GM19043 (cell line): ENCODE data around the gene ASPRV1.

ENCODE experiments used
- ATAC-seq: cut with Tn5 transposase; IDR thresholded peaks from one replicate; pipeline ENCODE4 v1.9.1; 2021; ENCODE audit warnings: low read depth; ENCODE audit not compliant: unreplicated experiment

The ASPRV1 gene

DNA sequence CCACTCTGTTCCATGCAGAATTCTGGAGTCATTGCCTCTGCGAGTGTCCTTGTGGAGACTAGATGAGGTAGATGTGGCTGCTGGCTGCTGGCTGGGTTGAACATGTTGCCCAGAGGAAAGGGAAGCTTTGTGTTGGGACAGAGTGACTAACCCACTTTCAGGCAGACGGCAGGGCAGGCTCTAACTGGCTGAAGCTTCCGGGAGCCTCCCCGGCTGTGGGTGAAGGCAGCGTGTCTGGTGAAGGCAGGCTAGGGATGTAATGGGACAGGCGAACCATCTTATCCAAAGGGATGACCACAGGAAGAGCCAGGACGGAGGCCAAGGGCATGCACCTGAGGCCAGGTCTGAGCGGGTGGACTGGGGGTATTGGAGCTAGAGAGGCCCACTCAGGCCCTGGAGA is 16.0 kb downstream of the ASPRV1 start:
- no peak for ATAC-seq

GRCh38 chr2:69944756-69945155 is 16.7 kb downstream of the ASPRV1 start:
- ATAC-seq: no peak

DNA sequence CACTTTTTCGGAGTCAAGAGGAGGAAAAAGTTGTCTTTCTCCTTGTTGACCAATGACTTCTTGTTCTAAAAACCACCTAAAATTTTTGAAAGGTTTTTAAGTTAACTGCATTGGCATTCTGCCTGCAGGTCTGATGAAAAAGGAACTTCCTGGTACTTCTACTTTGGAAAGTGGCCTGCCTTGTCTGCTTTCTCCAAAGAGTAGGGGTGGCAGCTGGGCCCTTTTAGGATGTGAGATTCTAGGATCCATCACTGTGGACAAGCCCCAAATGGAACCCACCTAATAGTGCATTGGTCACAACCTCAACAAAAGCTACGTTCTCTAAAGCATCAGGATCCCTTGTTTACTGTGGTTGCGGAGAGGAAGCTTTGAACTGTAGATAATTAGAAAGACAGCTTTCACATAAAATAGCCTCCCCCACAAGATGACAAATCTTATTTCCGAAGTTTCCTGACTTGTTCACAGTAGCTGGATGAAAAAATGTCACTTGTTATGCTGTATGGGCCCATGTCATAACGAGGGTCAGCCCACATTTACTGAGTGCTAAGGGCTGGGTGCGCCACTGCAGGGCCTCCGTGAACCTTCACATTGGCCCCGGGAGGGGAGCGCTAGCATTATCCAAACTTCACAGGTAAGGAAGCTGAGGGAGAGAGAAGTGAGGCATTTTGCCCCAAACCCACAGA is 17.4 kb downstream of the ASPRV1 start:
- no peak for ATAC-seq

GRCh38 chr2:69943000-69943842 is 18.2 kb downstream of the ASPRV1 start:
- no peak for ATAC-seq

- no peak for ATAC-seq
Measured at GRCh38 chr2:69940691-69941090, 20.7 kb downstream of the ASPRV1 start.

DNA sequence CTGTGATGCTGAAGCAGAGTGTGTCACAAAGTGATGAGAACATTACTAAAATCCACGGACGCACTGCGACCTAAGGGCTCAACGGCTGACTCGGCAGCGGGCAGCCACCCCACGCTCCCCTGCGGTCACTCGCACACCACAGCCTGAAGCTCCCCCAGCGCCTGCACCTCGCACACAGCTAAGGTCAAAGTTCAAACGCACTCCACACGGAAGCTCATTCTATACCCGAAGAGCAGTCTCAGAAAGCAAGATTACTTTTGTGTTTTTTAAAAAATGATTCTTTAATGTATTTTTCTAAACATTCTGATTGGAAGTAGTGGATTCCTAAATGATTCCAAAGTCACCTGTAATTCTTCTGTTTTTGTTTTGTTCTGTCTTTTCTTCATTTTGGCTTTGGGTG is 21.7 kb downstream of the ASPRV1 start:
- ATAC-seq: no peak

- no peak for ATAC-seq
Measured at GRCh38 chr2:69937968-69938367, 23.5 kb downstream of the ASPRV1 start.

DNA sequence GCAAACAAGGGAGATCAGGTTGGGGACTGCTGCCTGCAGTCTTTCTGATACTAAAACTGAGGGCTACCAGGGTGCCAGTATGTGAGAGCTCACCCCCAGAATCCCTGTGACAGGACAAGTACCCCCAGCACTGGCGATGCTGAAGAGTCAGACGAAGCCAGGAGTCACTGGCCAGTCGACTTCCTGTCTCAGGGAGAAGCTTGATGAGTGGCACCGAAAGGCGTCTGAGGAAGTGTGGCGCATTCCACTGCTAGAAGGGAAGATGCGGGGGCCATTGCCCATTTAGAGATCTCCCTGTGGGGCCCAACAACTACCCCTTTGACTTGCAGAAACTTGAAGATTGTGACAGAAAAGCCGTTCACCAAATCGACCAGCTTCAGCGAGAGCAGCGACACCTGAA is 24.5 kb downstream of the ASPRV1 start:
- ATAC-seq: no peak

- no peak for ATAC-seq
Measured at GRCh38 chr2:69935011-69935410, 26.4 kb downstream of the ASPRV1 start.

DNA sequence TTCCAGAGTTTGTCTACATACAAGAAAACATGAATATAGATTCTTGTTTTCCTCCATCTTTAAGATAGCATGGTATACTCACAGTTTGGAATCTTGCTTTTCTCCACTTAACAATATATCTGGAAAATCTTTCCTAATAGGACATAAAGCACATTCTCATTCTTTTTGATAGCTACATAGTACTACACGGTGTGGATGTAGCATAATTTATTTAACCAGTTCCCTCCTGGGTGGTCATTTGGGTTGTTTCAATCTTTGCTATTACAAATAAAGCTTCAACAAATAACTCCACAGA is 26.9 kb downstream of the ASPRV1 start:
- no peak for ATAC-seq

- ATAC-seq: no peak
Measured at GRCh38 chr2:69933839-69934613, 27.4 kb downstream of the ASPRV1 start.

DNA sequence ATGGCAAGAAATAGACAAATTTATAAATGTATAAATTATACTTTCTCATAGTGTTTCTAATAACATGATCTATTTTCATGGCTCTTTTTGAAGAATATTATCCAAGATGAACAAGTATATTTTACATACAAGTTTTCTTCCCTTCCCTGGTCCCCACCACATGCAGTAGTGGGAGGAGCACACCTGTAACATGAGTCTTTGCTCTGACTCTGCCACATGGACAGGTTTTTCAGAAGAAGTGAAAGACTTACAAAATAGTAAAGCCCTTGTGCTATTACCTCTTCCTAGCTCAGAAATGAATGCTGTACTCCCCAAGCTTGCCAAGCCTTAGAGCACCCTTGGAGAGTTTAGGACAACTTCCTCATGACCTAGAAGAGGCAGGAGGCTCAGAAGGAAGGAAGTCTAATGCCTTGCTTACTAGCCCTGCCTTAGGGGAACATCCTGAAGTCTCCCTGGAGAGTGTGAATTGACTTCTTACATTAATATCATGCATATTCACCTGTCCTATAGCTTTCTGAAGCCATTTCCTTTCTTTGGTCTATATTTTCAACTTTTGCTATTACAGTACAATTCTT is 28.1 kb downstream of the ASPRV1 start:
- no peak for ATAC-seq

DNA sequence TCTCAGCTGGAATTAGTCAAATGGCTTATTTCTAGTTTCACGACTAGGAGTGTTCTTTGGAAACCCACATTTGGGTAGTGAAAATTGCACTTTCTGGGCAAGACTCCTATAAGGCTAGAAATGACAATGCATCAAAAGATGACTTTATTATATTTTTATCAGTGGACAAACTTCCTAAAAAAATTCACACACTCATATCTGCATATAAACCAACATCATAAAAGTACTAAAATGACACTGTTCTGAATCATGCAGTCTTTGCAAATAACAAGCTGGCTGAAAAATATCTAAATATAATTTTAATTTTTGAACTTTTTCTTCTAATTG is 28.9 kb downstream of the ASPRV1 start:
- no peak for ATAC-seq

DNA sequence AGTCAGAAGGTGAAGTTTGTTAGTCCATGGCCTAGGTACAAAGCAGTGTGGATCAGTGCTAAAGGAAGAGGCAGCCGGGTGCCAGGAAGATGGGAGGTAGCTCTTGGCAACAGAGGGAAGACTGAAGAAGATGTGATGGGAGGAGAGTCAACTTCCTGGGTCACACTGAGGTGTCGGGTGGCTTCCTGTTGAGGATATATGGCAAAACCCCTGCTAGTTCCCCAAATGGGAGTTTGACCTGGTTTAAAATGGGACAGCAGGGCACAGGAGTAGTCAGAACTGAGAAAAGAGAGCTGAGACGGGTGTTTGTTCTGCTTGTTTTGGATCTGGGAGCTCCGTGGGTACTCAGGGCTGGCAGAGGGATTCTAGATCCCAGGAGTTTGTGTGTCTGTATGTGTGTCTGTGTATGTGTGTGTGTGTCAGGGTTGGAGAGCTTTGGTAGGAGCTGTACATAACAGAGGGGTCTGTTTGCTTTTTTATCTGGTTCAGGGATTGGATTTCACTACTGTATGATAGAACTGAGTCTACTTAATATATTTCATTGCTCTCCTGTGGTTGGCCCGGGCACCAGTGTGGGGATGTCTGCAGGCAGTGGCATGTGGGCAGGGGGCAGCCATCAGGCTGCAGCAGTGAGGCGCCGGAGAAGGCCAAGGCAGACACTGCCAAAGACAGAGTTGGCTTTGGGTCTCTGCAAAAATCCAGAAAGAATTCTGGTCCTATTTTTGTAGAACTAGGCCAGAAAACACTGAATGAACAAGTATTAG is 29.4 kb downstream of the ASPRV1 start:
- ATAC-seq: no peak

DNA sequence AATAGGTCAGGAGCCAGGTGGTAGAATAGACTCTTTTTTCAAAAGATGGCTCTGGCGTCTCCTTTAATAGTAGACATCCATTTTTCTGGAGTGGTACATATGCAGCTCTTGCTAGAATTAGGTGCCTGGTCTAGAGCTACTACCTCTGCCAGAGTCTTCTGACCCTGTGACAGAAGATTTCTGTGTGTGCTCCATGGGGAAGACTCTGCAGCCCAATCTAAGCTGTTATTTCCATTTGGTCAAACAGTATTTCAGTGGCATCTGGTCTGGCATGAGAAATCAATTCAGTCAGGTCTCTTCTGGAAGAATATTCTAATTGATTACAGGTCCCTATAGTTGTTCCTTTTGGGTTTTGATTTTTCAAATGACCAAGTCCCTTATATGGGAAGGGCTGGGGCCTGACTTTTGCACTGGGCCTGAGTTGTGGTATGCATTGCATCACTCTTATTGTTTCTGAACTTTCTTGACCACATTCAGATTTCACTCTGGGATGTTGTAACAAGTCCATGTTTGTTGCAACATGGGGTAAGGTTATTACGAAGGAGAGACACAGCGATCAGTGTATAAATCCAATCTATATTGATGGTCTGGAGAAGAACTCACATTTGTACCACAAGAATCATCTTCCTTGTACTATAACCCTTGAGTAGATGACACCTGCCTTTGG is 34.4 kb downstream of the ASPRV1 start:
- ATAC-seq: no peak

DNA sequence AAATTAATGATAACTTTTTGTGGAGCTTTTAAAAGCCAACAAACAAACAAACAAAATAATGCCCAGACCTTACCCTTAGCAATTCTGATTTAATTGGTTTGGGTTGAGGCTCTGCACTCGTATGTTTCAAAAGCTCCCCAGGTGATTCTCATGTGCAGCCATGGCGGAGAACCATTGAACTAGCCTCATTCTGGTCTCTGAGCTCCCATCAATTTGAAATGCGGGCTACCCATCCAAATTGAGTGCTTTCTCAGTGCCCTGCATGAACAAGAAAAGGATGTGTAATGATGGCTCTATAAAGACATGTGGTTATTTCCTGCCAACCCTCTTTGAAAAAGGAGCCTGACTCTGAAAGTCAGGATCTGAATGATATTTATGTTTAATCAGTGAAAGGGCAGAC is 38.3 kb downstream of the ASPRV1 start:
- no peak for ATAC-seq

DNA sequence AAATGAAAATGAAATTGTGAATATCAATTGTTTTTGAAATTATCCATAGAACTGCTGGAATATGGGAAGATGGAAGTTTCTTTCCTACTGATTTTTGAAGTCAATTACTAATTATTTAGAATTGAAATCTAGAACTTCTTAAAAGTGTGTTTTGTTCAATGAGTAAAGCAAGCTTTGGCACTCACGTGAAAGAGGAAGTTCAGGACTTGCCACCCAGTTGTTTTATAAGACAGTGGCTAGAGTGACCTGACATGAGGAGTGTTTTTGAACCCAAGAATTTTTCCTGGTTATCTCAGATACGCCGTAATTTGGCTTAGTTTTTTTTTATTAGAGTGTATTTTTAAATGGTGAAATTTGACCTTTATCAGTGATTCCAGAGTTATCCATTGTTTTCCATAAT is 43.0 kb downstream of the ASPRV1 start:
- ATAC-seq: no peak

DNA sequence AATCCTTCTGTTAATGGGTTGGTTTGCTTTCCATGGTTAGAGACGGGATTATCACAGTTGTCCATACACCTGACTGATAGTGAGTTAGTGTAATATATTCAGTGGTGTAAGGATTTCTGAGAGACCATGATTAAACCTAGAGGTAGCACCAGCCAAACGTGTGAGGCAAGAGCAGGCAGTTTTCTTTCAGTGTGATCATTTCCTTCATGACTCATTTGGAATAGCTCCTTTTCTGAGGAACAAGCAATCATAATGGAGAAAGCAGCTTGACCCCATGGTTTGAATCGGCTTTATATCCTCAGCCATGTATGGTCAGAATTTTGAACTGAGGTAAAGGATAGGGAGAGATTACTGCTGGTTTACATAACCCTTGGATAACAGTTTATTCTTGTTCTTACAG is 43.6 kb downstream of the ASPRV1 start:
- ATAC-seq: no peak

DNA sequence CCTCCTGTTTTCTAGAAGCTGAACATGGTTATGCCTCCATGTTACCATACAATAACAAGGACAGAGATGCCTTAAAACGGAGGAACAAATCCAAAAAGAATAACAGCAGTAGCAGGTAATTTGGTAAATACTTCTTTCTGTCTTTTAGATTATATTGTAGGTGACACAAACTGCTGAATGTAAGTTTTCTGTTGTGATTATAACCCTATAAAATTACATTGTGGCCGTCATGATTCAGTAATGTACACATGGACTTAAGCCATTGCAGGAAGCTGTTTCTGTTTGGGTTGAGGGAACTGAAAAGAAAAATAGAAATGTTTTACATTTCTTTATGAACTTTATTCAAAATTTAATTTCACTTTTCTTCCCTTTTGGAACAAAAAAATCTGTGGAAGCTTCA is 45.3 kb downstream of the ASPRV1 start:
- no peak for ATAC-seq
